Gastrocnemius medialis (tissue), 4 donors: ENCODE data around the gene RABIF. TPM values are rescaled to one million over a fixed set of nuclear protein-coding genes. Genes with fewer than 3 reads are reported as not detected.
A peak's percentile ranks its signal among the peaks of the same experiment; 100 is the strongest.

Source experiments
- ATAC-seq, 2 donors: fragments of 150-250 bp; one replicate each; pipeline ENCODE4 v1.9.1; 2016
- DNase-seq, 2 donors: peaks; one replicate each; pipeline ENCODE4 v3.0.0-alpha.2; 2019
- H3K27ac ChIP-seq, 4 donors: fragments of 200-600 bp; sonication (generic); 1 replicate in 1 of 4; 2 replicates in 3 of 4; pipeline ENCODE4 v1.5.1; 2016 to 2018; ENCODE audit warnings: mild to moderate bottlenecking in 2 of 4, moderate library complexity in 1 of 4
- H3K27me3 ChIP-seq, 3 donors: fragments of 200-600 bp; sonication (generic) in 2 of 3; 1 replicate in 1 of 3; 2 replicates in 2 of 3; pipeline versions ENCODE4 v1.5.1 to v1.6.0; 2016 to 2019; ENCODE audit warnings: mild to moderate bottlenecking in 1 of 3, moderate library complexity in 1 of 3
- H3K36me3 ChIP-seq, 2 donors: fragments of 200-600 bp; sonication (generic) in 1 of 2; one replicate each; pipeline ENCODE4 v1.5.1; 2017 to 2018
- H3K4me1 ChIP-seq, 2 donors: fragments of 200-600 bp; sonication (generic) in 1 of 2; one replicate each; pipeline ENCODE4 v1.5.1; 2016 to 2017; ENCODE audit warnings: mild to moderate bottlenecking in 2 of 2
- H3K4me3 ChIP-seq, 4 donors: fragments of 200-600 bp; sonication (generic) in 3 of 4; 1 replicate in 1 of 4; 2 replicates in 3 of 4; pipeline ENCODE4 v1.5.1; 2016 to 2019; ENCODE audit warnings: mild to moderate bottlenecking in 2 of 4
- H3K9me3 ChIP-seq, 3 donors: fragments of 200-600 bp; sonication (generic) in 2 of 3; 1 replicate in 1 of 3; 2 replicates in 2 of 3; pipeline ENCODE4 v1.5.1; 2016 to 2019
- CTCF ChIP-seq, 5 experiments: fragments of 450-650 bp in 3 of 5; fragments of 200-600 bp in 2 of 5; sonication (generic) in 2 of 5; IDR thresholded peaks in 4 of 5; conservative IDR thresholded peaks in 1 of 5; 1 replicate in 4 of 5; 2 replicates in 1 of 5; pipeline ENCODE4 v1.5.1; 2016 to 2019; ENCODE audit warnings: antibody characterized with exemption in 5 of 5, mild to moderate bottlenecking in 3 of 5, moderate library complexity in 3 of 5
- POLR2A ChIP-seq, 2 donors: fragments of 450-650 bp; IDR thresholded peaks; one replicate each; pipeline ENCODE4 v1.6.1; 2017; ENCODE audit warnings: antibody characterized with exemption in 2 of 2, mild to moderate bottlenecking in 2 of 2, moderate library complexity in 2 of 2
- in situ Hi-C, 4 donors: fragments of 200-750 bp; cut with MboI; loops; one replicate each; pipeline versions ENCODE4 v1.15.0 to v1.8.0; 2017; ENCODE audit warnings: low sequenced_read_pairs in 4 of 4
- intact Hi-C: fragments of 100-400 bp; cut with DNase I; formaldehyde crosslinking; loops from one replicate; pipeline ENCODE4 v1.15.1; 2023; ENCODE audit warnings: low total_unique reads
- total RNA-seq, 4 donors: library from RNA; depleted of rRNA; stranded (reverse); fragments of >200 nt; gene quantifications; one replicate each; pipeline versions ENCODE4 v1.1.0 to v1.2.3, GENCODE V29; 2016

The RABIF gene
- total RNA-seq, 4 donors from 2014 or later: 2.6 to 9.2 (median 3.9) TPM

- H3K36me3 ChIP-seq: peaks cover 3 to 45% of the 10 kb centered on the region in 2 donors
- DNase-seq: no peak
- in situ Hi-C loops: no loop called here
Observed at GRCh38 chr1:202901555-202901954, 12.6 kb upstream of the RABIF start.

GRCh38 chr1:202892501-202892900, 3.6 kb upstream of the RABIF start:
- in situ Hi-C loops (no loop called here), intact Hi-C loops (no loop called here)
- DNase-seq (no peak), ATAC-seq (no peak)
- Histone ChIP-seq H3K27ac (no peak overlapping the region), H3K27me3 (no peaks in the 10 kb centered on the region), H3K4me3 (no peak overlapping the region), H3K4me1 (peaks cover 9 to 13% of the 10 kb centered on the region in 2 donors), H3K36me3 (peaks cover 8 to 50% of the 10 kb centered on the region in 2 donors), H3K9me3 (no peaks in the 10 kb centered on the region)
- TF ChIP-seq CTCF (IDR thresholded peaks at IDR 0.05 in 4 of 5, conservative IDR thresholded peaks at IDR 0.05 in 1 of 5) (no peak), POLR2A (IDR thresholded peaks at IDR 0.05) (no peak)

More at GRCh38 chr1:202901555-202901954, 12.6 kb upstream of the RABIF start:
- H3K9me3 ChIP-seq: no peaks in the 10 kb centered on the region
- H3K27ac ChIP-seq: no peak overlapping the region
- no peaks in the 10 kb centered on the region for H3K27me3 ChIP-seq
- no peak for ATAC-seq
- TF ChIP-seq POLR2A (IDR thresholded peaks at IDR 0.05) (no peak), CTCF (IDR thresholded peaks at IDR 0.05 in 4 of 5, conservative IDR thresholded peaks at IDR 0.05 in 1 of 5) (no peak)
- no peaks in the 10 kb centered on the region for H3K4me1 ChIP-seq
- no peak overlapping the region for H3K4me3 ChIP-seq
- intact Hi-C loops: no loop called here

DNA sequence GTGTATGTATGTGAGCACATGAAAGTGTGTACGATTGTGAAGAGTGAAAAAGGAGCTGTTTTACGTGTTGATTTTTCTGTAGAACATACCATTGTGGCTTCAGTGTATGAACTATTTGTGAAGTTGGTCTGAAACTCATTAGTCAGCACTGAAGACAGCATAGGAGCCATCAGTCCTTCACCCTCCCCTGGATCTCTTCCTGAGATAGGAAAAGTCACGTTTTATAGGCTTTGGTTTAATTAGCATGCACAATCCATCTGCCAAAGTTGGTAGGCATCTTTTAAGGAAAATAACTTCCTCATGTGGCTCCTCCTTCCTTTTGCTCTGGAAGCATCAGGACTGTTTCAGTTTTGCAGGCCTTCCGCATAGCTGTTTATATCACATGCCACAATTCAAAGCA, 1.4 kb upstream of the RABIF start:
- TF ChIP-seq CTCF (IDR thresholded peaks at IDR 0.05 in 4 of 5, conservative IDR thresholded peaks at IDR 0.05 in 1 of 5) (no peak), POLR2A (IDR thresholded peaks at IDR 0.05) (no peak)
- ATAC-seq: no peak
- H3K4me3 ChIP-seq: no peak overlapping the region
- DNase-seq: no peak
- intact Hi-C loops: no loop called here
- no peak overlapping the region for H3K27ac ChIP-seq
- in situ Hi-C loops: no loop called here
- peaks cover 4 to 34% of the 10 kb centered on the region in 2 donors for H3K36me3 ChIP-seq
- no peaks in the 10 kb centered on the region for H3K9me3 ChIP-seq
- no peaks in the 10 kb centered on the region for H3K27me3 ChIP-seq
- peaks cover 9 to 13% of the 10 kb centered on the region in 2 donors for H3K4me1 ChIP-seq

DNA sequence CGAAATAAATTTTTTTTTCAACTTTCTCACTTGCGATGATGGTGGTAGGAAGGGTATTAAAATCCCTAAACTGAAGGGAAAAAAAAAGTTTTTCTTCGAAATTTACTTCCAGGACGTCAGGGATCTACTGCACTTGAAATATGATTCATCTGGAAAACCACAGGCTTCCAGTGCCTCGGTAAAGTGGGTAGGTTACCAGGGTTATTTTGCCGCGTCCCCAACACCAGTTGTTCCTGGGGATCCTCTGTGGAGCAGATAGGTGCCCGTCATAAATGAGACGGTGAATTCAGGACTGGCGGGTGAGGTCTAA, 773 bp downstream of the RABIF start:
- intact Hi-C loops: loop anchor here (2.0 kb wide), 2 partner anchors 39 to 79 kb away; partner anchors contain the start of genes CYB5R1 and KLHL12
- peaks cover under 1 to 11% of the 10 kb centered on the region in 2 donors for H3K36me3 ChIP-seq
- no peak for ATAC-seq
- peaks cover 9 to 13% of the 10 kb centered on the region in 2 donors for H3K4me1 ChIP-seq
- DNase-seq: no peak
- H3K4me3 ChIP-seq: peak overlapping the region; percentile 77 to 98 (median 90)
- H3K9me3 ChIP-seq: no peaks in the 10 kb centered on the region
- TF ChIP-seq CTCF (IDR thresholded peaks at IDR 0.05 in 4 of 5, conservative IDR thresholded peaks at IDR 0.05 in 1 of 5) (no peak), POLR2A (IDR thresholded peaks at IDR 0.05) (no peak)
- H3K27me3 ChIP-seq: no peaks in the 10 kb centered on the region
- in situ Hi-C loops: no loop called here
- H3K27ac ChIP-seq: peak overlapping the region; percentile 93 to 99 (median 96)

DNA sequence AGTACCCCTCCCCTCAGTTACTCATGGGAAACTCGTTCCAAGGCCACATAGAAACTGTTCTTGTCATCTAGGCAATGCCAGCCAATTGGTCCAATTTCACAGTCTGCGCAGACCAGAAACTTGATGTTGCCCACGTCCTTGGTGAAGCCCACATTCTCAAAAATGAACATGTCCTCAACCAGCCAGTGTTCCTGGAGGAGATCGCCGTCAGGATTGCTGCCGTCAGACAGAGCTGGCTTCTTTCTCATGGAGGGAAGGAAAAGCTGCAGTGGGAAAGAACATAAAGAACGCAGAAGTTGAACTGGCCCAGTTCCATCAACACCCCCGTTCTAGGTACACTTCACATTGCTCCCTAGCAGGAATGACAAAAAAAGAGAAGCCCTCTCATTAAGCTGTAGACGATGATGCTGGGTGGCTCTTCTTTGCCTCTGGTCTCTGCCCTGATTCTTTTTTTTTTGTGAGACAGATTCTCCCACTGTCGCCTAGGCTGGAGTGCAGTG, 7.9 kb downstream of the RABIF start:
- in situ Hi-C loops (no loop called here), intact Hi-C loops (no loop called here)
- ATAC-seq: no peak

More for the DNA sequence above, 7.9 kb downstream of the RABIF start:
- H3K36me3 ChIP-seq: peaks cover 0 to 24% of the 10 kb centered on the region in 2 donors
- H3K27ac ChIP-seq: no peak overlapping the region
- DNase-seq: no peak
- H3K4me1 ChIP-seq: no peaks in the 10 kb centered on the region
- no peak overlapping the region for H3K4me3 ChIP-seq
- TF ChIP-seq CTCF (IDR thresholded peaks at IDR 0.05 in 4 of 5, conservative IDR thresholded peaks at IDR 0.05 in 1 of 5) (no peak), POLR2A (IDR thresholded peaks at IDR 0.05) (no peak)
- no peaks in the 10 kb centered on the region for H3K27me3 ChIP-seq
- H3K9me3 ChIP-seq: no peaks in the 10 kb centered on the region
